Uterus (tissue), 4 donors: ENCODE data around the gene ZFR. TPM values are rescaled to one million over a fixed set of nuclear protein-coding genes. Genes with fewer than 3 reads are reported as not detected.

Source experiments
- DNase-seq, 2 donors: peaks; one replicate each; pipeline ENCODE4 v3.0.0-alpha.2; 2019 to 2020
- H3K27ac ChIP-seq, 2 donors: fragments of 200-600 bp; sonication (generic); 1 replicate in 1 of 2; 2 replicates in 1 of 2; pipeline ENCODE4 v1.5.1; 2016 to 2018
- H3K27me3 ChIP-seq, 2 donors: fragments of 200-600 bp; sonication (generic); one replicate each; pipeline ENCODE4 v1.5.1; 2018 to 2019; ENCODE audit warnings: control low read depth in 1 of 2
- H3K36me3 ChIP-seq, 2 donors: fragments of 200-600 bp; sonication (generic); one replicate each; pipeline ENCODE4 v1.5.1; 2019; ENCODE audit warnings: control low read depth in 1 of 2
- H3K4me1 ChIP-seq, 2 donors: fragments of 200-600 bp; sonication (generic); one replicate each; pipeline ENCODE4 v1.5.1; 2018 to 2019; ENCODE audit warnings: control low read depth in 1 of 2
- H3K4me3 ChIP-seq, 2 donors: fragments of 200-600 bp; sonication (generic); 1 replicate in 1 of 2; 2 replicates in 1 of 2; pipeline ENCODE4 v1.5.1; 2018 to 2019; ENCODE audit warnings: mild to moderate bottlenecking in 1 of 2
- H3K9me3 ChIP-seq, 2 donors: fragments of 200-600 bp; sonication (generic); one replicate each; pipeline ENCODE4 v1.5.1; 2019; ENCODE audit warnings: control low read depth in 1 of 2
- CTCF ChIP-seq, 4 experiments: fragments of 200-600 bp in 2 of 4; fragments of 450-650 bp in 2 of 4; sonication (generic) in 2 of 4; IDR thresholded peaks; one replicate each; pipeline ENCODE4 v1.5.1; 2016 to 2019; ENCODE audit warnings: antibody characterized with exemption in 4 of 4, mild to moderate bottlenecking in 2 of 4, moderate library complexity in 1 of 4
- POLR2A ChIP-seq, 2 donors: fragments of 450-650 bp; IDR thresholded peaks; one replicate each; pipeline ENCODE4 v1.6.1; 2016; ENCODE audit warnings: antibody characterized with exemption in 2 of 2, mild to moderate bottlenecking in 1 of 2, moderate library complexity in 1 of 2
- intact Hi-C: fragments of 100-400 bp; cut with DNase I; formaldehyde crosslinking; loops from one replicate; pipeline ENCODE4 v1.15.1; 2023; ENCODE audit warnings: low total_unique reads
- total RNA-seq, 4 donors: library from RNA; depleted of rRNA in 3 of 4; stranded (reverse); fragments of >200 nt in 3 of 4; gene quantifications; one replicate each; pipeline versions ENCODE4 v1.1.0 to v1.2.4, GENCODE V29; 2014 to 2023
- donor health status: DM: yes; HTN: yes; CAD: no.

The ZFR gene
- total RNA-seq, 4 donors from 2014 or later = 54.1 to 108 (median 72.5) TPM

DNA sequence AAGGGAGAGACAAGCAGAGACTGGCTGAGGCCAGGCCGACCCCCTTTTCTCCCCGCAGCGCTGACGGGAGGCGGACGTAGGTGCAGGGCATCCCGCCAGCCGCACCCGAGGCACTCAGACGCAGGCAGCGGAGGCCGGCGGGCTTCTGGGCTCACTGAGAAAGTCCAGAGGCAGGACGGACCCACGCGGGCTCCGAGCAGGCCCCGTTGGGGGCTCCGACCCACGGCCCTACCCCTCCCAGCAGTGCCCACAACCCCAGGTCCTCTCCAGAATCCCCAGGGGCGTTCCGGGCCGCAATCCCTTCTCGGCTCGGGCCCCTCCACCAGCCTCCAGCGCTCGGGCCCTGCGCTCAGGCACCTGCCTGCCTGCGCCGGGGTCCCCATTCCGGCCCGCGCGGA is 132.3 kb downstream of the ZFR start:
- no peaks in the 10 kb centered on the region for H3K36me3 ChIP-seq
- TF ChIP-seq POLR2A (IDR thresholded peaks at IDR 0.05) (no peak), CTCF (IDR thresholded peaks at IDR 0.05) (no peak)
- DNase-seq = peak; percentile 64 to 67

DNA sequence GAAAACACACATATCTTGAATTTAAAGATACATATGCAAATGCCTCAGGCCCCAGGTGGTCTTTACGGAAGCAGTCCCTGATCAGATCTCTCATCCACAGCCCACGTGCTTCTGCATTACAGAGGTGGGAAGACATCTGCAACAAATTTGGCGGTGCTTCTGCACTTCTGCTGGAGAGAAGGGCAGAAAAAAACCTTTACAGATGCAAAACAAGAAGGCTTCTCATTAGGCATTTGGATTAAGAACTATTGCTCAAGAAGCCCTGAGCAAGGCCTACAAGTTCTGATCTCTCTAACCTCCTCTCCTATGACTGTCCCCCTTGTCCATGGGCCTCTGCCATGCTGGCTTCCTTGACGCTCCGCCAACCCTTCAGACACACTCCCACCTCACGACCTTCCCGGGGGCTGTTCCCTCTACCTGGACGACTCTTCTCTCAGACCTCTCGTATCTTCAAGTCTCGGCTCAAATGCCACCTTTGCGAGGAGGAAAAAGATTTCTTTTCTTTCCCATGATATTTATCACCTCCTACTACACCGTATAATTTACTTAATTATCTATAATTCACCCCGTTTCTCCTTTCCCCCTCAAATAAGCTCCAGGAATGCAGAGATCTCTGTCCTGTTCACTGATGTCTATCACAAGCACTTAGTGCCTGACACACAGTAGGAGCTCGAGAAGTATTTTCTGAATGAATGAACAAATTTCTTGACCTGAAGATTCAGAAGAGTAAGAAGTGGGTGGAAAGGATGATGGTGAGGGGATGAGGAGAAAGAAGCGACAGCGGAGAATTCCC is 132.9 kb downstream of the ZFR start:
- Histone ChIP-seq H3K4me1 (peaks cover 0 to 8% of the 10 kb centered on the region in 2 donors), H3K36me3 (no peaks in the 10 kb centered on the region), H3K27ac (peak overlapping the region; percentile 94 to 99), H3K4me3 (peak overlapping the region; percentile 64 to 97), H3K9me3 (no peaks in the 10 kb centered on the region), H3K27me3 (no peaks in the 10 kb centered on the region)
- TF ChIP-seq CTCF (IDR thresholded peaks at IDR 0.05) = no peak
- no peak for TF ChIP-seq POLR2A (IDR thresholded peaks at IDR 0.05)
- DNase-seq = no peak
- intact Hi-C loops = loop anchor here (10.0 kb wide), 1 partner anchor 283 kb away; no protein-coding TSS in a partner anchor

More for the DNA sequence above, 132.3 kb downstream of the ZFR start:
- Histone ChIP-seq H3K27ac (peak overlapping the region; percentile 94 to 99), H3K9me3 (no peaks in the 10 kb centered on the region), H3K4me1 (peaks cover 0 to 8% of the 10 kb centered on the region in 2 donors), H3K27me3 (no peaks in the 10 kb centered on the region), H3K4me3 (peak overlapping the region; percentile 64 to 97)
- intact Hi-C loops = loop anchor here (10.0 kb wide), 1 partner anchor 283 kb away; no protein-coding TSS in a partner anchor

DNA sequence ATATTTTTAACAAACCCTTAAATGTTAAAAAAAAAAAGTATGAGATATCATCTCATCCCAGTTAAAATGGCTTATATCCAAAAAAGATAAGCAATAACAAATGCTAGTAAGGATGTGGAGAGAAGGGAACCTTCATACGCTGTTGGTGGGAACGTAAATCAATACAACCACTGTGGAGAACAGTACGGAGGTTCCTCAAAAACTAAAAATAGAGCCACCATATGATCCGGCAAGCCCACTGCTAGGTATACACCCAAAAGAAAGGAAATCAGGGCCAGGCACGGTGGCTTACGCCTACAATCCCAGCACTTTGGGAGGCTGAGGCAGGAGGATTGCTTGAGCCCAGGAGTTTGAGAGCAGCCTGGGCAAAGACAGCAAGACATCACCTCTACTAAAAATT is 134.8 kb downstream of the ZFR start:
- Histone ChIP-seq H3K9me3 (no peaks in the 10 kb centered on the region), H3K4me3 (no peak overlapping the region), H3K36me3 (no peaks in the 10 kb centered on the region), H3K27me3 (no peaks in the 10 kb centered on the region), H3K4me1 (peaks cover 0 to 8% of the 10 kb centered on the region in 2 donors), H3K27ac (peak overlapping the region in 1 of 2 donors; percentile 71)
- no peak for TF ChIP-seq POLR2A (IDR thresholded peaks at IDR 0.05)
- no peak for TF ChIP-seq CTCF (IDR thresholded peaks at IDR 0.05)
- no peak for DNase-seq
- intact Hi-C loops = loop anchor here (10.0 kb wide), 1 partner anchor 285 kb away; no protein-coding TSS in a partner anchor

DNA sequence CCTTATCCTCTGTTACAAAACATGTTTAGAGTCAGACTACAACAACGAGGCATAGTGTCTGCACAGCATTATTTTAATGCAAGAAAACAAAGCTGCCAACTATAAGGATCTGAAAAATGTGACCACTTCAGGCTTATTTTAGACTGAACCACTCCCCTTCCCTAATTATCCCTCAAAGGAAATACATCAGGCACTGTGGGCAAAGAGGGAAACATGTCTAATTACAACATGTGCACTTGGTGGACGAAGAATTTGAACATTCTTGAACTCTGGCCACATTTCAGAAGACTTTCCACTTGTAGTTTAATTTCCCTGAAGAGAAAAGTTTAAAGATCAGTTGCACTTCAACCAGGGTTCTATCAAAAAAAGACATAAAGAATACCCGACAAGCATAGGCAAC is 135.6 kb downstream of the ZFR start:
- no peak for TF ChIP-seq POLR2A (IDR thresholded peaks at IDR 0.05)
- no peak for TF ChIP-seq CTCF (IDR thresholded peaks at IDR 0.05)
- Histone ChIP-seq H3K9me3 (no peaks in the 10 kb centered on the region), H3K4me3 (no peak overlapping the region), H3K27me3 (no peaks in the 10 kb centered on the region), H3K36me3 (no peaks in the 10 kb centered on the region), H3K4me1 (peaks cover 0 to 8% of the 10 kb centered on the region in 2 donors), H3K27ac (peak overlapping the region; percentile 5 to 71)
- no peak for DNase-seq
- intact Hi-C loops = no loop called here

- H3K4me1 ChIP-seq = peaks cover 0 to 8% of the 10 kb centered on the region in 2 donors
- H3K27ac ChIP-seq = peak overlapping the region; percentile 1 to 71
- intact Hi-C loops = no loop called here
These were observed 136.8 kb downstream of the ZFR start for GRCh38 chr5:32307769-32308194.

More at GRCh38 chr5:32307769-32308194, 136.8 kb downstream of the ZFR start:
- Histone ChIP-seq H3K27me3 (no peaks in the 10 kb centered on the region), H3K36me3 (no peaks in the 10 kb centered on the region), H3K4me3 (no peak overlapping the region), H3K9me3 (no peaks in the 10 kb centered on the region)
- no peak for DNase-seq
- TF ChIP-seq CTCF (IDR thresholded peaks at IDR 0.05) (no peak), POLR2A (IDR thresholded peaks at IDR 0.05) (no peak)
